Measurements from ENCODE around the gene MASP2.
"Not testable (repeated sequence)": the region's sequence is repeated elsewhere in the genome, so short reads cannot be mapped to it uniquely, and the experiment has no call there.

Gene MASP2

GRCh38 chr1:10990828-10991227 lies 56.2 kb downstream of the MASP2 start:
- no peak for DNase-seq (ENCODE audit: low read depth)

GRCh38 chr1:10989920-10990516 lies 57.0 kb downstream of the MASP2 start:
- DNase-seq (ENCODE audit: low read depth): not testable (repeated sequence)

- no peak for DNase-seq (ENCODE audit: low read depth)
These were observed 57.9 kb downstream of the MASP2 start for GRCh38 chr1:10989095-10989494.

DNA sequence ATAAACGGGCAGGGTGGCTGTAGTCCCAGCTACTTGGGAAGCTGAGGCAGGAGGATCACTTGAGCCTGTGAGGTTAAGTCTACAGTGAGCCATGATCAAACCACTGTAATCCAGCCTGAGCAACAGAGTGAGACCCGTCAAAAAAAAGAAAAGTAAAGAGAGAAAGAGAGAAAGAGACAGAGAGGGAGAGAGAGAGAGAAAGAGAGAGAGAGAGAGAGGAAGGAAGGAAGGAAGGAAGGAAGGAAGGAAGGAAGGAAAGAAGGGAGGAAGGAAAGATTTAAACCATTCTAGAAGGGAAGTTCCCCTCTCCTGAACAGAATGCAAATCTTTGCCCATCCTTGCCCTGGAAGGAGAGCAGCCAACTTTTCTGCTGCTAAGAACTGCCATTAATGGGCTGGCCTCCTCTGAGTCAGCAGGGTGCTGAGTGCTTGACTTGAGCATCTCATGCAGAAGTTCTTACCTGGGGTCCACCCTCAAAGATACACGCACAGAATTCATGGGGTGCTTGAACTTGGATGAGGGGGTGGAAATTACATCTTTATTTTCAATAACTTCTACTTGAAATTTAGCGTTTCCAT lies 59.1 kb downstream of the MASP2 start:
- DNase-seq (ENCODE audit: low read depth): no peak

DNA sequence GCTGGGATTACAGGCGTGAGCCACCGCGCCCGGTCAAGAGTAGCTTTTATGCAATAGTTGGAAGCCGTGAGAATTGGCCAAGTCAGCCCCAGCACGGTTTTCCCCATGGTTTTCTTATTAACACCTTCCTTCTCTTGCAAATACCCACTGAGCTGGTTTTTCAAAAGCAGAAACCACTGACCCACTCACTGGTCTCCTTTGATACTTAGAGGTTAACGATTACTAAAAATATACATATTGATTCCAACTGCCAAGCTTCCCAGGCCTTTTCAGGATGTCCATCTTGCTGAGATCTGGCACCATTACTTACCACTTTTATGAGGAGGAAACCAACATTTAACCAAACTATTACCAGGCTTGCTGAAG lies 60.5 kb downstream of the MASP2 start:
- no peak for DNase-seq (ENCODE audit: low read depth)

DNA sequence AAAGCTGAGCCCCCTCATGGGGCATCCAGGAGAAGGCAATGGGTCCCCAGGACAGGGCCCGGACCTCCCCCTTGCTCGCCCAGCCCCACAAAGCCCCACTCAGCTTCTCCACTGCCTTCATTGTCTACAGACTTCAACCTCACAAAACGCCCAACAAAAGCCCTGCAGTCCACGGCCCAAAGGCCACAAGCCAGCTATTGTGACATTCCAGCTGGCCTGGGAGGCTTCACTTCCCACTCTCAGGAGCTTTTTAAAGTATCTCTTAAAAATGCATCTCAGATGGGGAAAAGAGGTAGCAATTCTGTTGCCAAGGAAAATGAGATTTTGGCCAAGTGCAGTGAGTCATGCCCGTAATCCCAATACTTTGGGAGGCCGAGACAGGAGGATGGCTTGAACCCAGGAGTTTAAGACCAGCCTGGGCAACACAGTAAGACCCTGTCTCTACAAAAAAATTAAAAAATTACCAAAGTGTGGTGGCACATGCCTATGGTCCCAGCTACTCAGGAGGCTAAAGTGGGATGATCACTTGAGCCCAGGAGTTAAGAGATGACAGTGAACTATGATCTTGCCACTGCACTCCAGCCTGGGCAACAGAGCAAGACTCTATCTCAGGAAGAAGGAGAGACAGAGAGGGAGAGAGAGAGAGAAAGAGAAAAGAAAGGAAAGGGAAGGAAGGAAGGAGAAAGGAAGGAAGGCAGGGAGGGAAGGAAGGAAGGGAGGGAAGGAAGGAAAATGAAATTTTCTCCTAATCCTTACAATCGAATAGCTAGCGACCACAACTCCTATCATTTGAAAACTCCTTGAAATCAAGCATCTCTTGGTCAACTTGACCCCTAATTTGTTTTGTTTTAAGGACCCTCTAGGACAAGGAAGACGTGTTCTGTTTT lies 66.0 kb downstream of the MASP2 start:
- no peak for DNase-seq (ENCODE audit: low read depth)

- DNase-seq (ENCODE audit: low read depth): no peak
These were observed 66.9 kb downstream of the MASP2 start for GRCh38 chr1:10980094-10980577.

- DNase-seq (ENCODE audit: low read depth): no peak
These were observed 67.5 kb downstream of the MASP2 start for GRCh38 chr1:10979483-10979920.

DNA sequence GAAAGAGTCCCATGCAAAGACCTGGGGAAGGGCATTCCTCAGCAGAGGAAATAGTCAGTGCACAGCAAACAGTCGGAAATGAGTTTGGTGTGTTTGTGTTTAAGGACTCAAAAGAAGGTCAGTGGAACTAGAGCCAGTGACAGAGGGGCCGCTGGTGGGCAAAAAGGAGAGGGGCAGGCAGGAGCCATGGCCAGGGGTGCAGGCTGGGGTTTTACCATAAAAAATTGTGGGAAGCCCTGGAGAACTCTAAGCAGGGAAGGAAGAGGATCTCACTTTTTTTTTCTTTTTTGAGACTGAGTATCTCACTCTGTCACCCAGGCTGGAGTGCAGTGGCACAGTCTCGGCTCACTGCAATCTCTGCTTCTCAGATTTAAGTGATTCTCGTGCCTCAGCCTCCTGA lies 68.3 kb downstream of the MASP2 start:
- DNase-seq (ENCODE audit: low read depth): no peak
